Liver (tissue), 9 donors: ENCODE results near the gene SDK2. TPM values are rescaled to one million over a fixed set of nuclear protein-coding genes. Genes with fewer than 3 reads are reported as not detected.

ENCODE experiments used
- DNase-seq: peaks from one replicate; pipeline ENCODE4 v3.0.0-alpha.2; 2017; ENCODE audit warnings: low spot score
- H3K27ac ChIP-seq, 2 donors: one replicate each; pipeline ENCODE4 v1.7.0; 2013; ENCODE audit warnings: inconsistent platforms in 2 of 2, low read length in 2 of 2, control low read depth in 1 of 2, low read depth in 1 of 2, mild to moderate bottlenecking in 1 of 2
- H3K27me3 ChIP-seq, 4 donors: one replicate each; pipeline versions ENCODE4 v1.6.1 to v1.7.0; 2013; ENCODE audit warnings: low read length in 3 of 4, inconsistent platforms in 1 of 4, mild to moderate bottlenecking in 1 of 4, moderate library complexity in 1 of 4; ENCODE audit not compliant: control insufficient read depth in 4 of 4, insufficient read depth in 4 of 4
- H3K36me3 ChIP-seq, 4 donors: one replicate each; pipeline versions ENCODE4 v1.6.1 to v1.7.0; 2013; ENCODE audit warnings: low read length in 3 of 4, mild to moderate bottlenecking in 3 of 4, low read depth in 1 of 4, moderate library complexity in 1 of 4; ENCODE audit not compliant: control insufficient read depth in 4 of 4, insufficient read depth in 3 of 4
- H3K4me1 ChIP-seq, 4 donors: one replicate each; pipeline versions ENCODE4 v1.6.1 to v1.7.0; 2013; ENCODE audit warnings: low read length in 3 of 4, mild to moderate bottlenecking in 3 of 4, moderate library complexity in 1 of 4; ENCODE audit not compliant: control insufficient read depth in 4 of 4, insufficient read depth in 4 of 4
- H3K4me3 ChIP-seq, 3 donors: one replicate each; pipeline versions ENCODE4 v1.6.1 to v1.7.0; 2013; ENCODE audit warnings: low read length in 3 of 3, control low read depth in 1 of 3, low read depth in 1 of 3, mild to moderate bottlenecking in 1 of 3
- H3K9ac ChIP-seq, 2 donors: one replicate each; pipeline ENCODE4 v1.7.0; 2013; ENCODE audit warnings: low read length in 2 of 2, mild to moderate bottlenecking in 2 of 2, moderate library complexity in 2 of 2, control low read depth in 1 of 2, low read depth in 1 of 2
- H3K9me3 ChIP-seq, 4 donors: one replicate each; pipeline versions ENCODE4 v1.6.1 to v1.7.0; 2013; ENCODE audit warnings: low read length in 3 of 4; ENCODE audit not compliant: control insufficient read depth in 4 of 4
- HNF4A ChIP-seq, 2 donors: conservative IDR thresholded peaks; 2 replicates each; pipeline ENCODE4 v1.6.1; 2016; ENCODE audit warnings: antibody characterized with exemption in 2 of 2, mild to moderate bottlenecking in 2 of 2
- HNF4G ChIP-seq: IDR thresholded peaks from 2 replicates; pipeline ENCODE4 v1.6.1; 2016; ENCODE audit warnings: antibody characterized with exemption
- JUND ChIP-seq, 2 donors: IDR thresholded peaks; 2 replicates each; pipeline ENCODE4 v1.6.1; 2016; ENCODE audit warnings: antibody characterized with exemption in 2 of 2
- NR2F2 ChIP-seq: IDR thresholded peaks from 2 replicates; pipeline ENCODE4 v1.6.1; 2016; ENCODE audit warnings: antibody characterized with exemption
- RAD21 ChIP-seq, 2 donors: IDR thresholded peaks; 2 replicates each; pipeline ENCODE4 v1.6.1; 2016; ENCODE audit warnings: antibody characterized with exemption in 2 of 2, mild to moderate bottlenecking in 2 of 2
- TAF1 ChIP-seq: conservative IDR thresholded peaks from 2 replicates; pipeline ENCODE4 v1.6.1; 2016; ENCODE audit warnings: antibody characterized with exemption, mild to moderate bottlenecking
- WGBS: extraction: QIAGEN DNeasy Blood & Tissue Kit; methylation state at CpG from one replicate; pipeline ENCODE4 v1.1.7; 2013; 5-methylcytosine and 5-hydroxymethylcytosine counted together
- polyA plus RNA-seq, 2 donors: library from polyadenylated mRNA; stranded (reverse) in 1 of 2; unstranded in 1 of 2; fragments of 200-250 nt in 1 of 2; fragments of >200 nt in 1 of 2; fragmentation: Nextera tagmentation in 1 of 2; extraction: Ambion mirVana in 1 of 2; gene quantifications; one replicate each; pipeline versions ENCODE4 v1.2.1 to v1.2.3, GENCODE V29; 2013 to 2015
- total RNA-seq, 2 donors: library from RNA; depleted of rRNA; stranded (reverse); fragments of >200 nt; gene quantifications; one replicate each; pipeline ENCODE4 v1.2.3, GENCODE V29; 2014
- TF ChIP-seq, protein P1 (sequence below): IDR thresholded peaks from 2 replicates; pipeline ENCODE4 v1.6.1; 2016; ENCODE audit warnings: antibody characterized with exemption
- TF ChIP-seq, protein P2 (sequence below): IDR thresholded peaks from 2 replicates; pipeline ENCODE4 v1.6.1; 2016; ENCODE audit warnings: antibody characterized with exemption, mild to moderate bottlenecking
- TF ChIP-seq, protein P3 (sequence below): IDR thresholded peaks from 2 replicates; pipeline ENCODE4 v1.6.1; 2016; ENCODE audit warnings: antibody characterized with exemption
- TF ChIP-seq, protein P4 (sequence below): IDR thresholded peaks from 2 replicates; pipeline ENCODE4 v1.6.1; 2016; ENCODE audit warnings: antibody characterized with exemption
- donor health status: healthy.
- donor health status: healthy.
- donor health status: healthy.
- donor health status: healthy.
- donor health status: healthy.

Gene SDK2
- total and polyA plus RNA-seq, 4 donors: 0.05 to 0.42 (median 0.10) TPM

DNA sequence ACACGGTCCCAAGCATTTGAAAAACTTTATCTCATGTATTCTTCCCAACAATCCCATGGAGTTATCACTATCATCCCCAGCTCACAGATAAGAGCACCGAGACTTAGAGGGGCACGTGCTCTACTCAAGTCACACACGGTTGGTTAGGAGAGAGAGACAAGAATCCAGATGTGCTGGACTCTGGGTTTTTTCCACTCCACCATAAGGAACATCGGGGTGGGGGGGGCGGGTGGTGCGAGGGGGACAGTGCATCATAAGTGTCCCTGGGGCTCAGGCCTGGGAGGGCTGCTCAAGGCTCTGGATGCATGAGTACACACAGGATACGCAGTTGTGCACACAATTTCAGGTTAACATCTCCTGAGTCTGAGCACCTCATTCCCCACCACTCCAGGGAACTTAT lies 339.8 kb downstream of the SDK2 start:
- Histone ChIP-seq H3K9ac (peak overlapping the region in 1 of 2 donors; percentile 42), H3K9me3 (no peaks in the 10 kb centered on the region), H3K27ac (peak overlapping the region; percentile 65 to 85), H3K4me3 (no peak overlapping the region), H3K36me3 (peaks cover 0 to 2% (median 0%) of the 10 kb centered on the region in 4 donors), H3K27me3 (no peaks in the 10 kb centered on the region), H3K4me1 (peaks cover 26 to 70% (median 42%) of the 10 kb centered on the region in 4 donors)
- TF ChIP-seq, protein P1, sequence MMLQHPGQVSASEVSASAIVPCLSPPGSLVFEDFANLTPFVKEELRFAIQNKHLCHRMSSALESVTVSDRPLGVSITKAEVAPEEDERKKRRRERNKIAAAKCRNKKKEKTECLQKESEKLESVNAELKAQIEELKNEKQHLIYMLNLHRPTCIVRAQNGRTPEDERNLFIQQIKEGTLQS: no peak
- TF ChIP-seq HNF4G: no peak
- DNase-seq: no peak
- WGBS: 71% methylated on average over 8 of the region's 8 CpGs

DNA sequence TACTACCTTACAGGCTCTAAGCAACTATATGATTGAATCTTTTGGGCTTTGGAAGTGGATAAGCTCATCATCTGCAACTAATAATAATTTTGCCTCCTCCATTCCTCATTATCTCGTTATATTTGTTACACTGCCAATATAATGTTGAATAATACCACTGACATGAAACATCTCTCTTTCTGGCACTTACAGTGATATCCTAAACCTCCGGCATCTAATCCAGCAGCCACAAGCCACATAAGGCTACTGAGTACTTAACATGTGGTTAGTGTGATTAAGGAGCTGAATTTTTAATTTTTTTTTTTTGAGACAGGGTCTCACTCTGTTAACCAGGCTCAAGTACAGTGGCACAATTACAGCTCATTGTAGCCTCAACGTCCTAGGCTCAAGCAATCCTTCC lies 342.1 kb downstream of the SDK2 start:
- H3K4me3 ChIP-seq: no peak overlapping the region
- H3K9ac ChIP-seq: no peak overlapping the region
- peaks cover 0 to 2% (median 0%) of the 10 kb centered on the region in 4 donors for H3K36me3 ChIP-seq
- TF ChIP-seq, protein P1: no peak
- TF ChIP-seq HNF4A (conservative IDR thresholded peaks at IDR 0.05): no peak
- no peak for TF ChIP-seq JUND (IDR thresholded peaks at IDR 0.05)
- no peak for TF ChIP-seq HNF4G
- no peak for TF ChIP-seq TAF1
- TF ChIP-seq, protein P2, sequence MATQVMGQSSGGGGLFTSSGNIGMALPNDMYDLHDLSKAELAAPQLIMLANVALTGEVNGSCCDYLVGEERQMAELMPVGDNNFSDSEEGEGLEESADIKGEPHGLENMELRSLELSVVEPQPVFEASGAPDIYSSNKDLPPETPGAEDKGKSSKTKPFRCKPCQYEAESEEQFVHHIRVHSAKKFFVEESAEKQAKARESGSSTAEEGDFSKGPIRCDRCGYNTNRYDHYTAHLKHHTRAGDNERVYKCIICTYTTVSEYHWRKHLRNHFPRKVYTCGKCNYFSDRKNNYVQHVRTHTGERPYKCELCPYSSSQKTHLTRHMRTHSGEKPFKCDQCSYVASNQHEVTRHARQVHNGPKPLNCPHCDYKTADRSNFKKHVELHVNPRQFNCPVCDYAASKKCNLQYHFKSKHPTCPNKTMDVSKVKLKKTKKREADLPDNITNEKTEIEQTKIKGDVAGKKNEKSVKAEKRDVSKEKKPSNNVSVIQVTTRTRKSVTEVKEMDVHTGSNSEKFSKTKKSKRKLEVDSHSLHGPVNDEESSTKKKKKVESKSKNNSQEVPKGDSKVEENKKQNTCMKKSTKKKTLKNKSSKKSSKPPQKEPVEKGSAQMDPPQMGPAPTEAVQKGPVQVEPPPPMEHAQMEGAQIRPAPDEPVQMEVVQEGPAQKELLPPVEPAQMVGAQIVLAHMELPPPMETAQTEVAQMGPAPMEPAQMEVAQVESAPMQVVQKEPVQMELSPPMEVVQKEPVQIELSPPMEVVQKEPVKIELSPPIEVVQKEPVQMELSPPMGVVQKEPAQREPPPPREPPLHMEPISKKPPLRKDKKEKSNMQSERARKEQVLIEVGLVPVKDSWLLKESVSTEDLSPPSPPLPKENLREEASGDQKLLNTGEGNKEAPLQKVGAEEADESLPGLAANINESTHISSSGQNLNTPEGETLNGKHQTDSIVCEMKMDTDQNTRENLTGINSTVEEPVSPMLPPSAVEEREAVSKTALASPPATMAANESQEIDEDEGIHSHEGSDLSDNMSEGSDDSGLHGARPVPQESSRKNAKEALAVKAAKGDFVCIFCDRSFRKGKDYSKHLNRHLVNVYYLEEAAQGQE: no peak
- H3K27ac ChIP-seq: no peak overlapping the region
- DNase-seq: no peak
- 72% methylated on average over 3 of the region's 3 CpGs for WGBS
- peaks cover 28 to 71% (median 42%) of the 10 kb centered on the region in 4 donors for H3K4me1 ChIP-seq
- no peaks in the 10 kb centered on the region for H3K27me3 ChIP-seq
- H3K9me3 ChIP-seq: no peaks in the 10 kb centered on the region

DNA sequence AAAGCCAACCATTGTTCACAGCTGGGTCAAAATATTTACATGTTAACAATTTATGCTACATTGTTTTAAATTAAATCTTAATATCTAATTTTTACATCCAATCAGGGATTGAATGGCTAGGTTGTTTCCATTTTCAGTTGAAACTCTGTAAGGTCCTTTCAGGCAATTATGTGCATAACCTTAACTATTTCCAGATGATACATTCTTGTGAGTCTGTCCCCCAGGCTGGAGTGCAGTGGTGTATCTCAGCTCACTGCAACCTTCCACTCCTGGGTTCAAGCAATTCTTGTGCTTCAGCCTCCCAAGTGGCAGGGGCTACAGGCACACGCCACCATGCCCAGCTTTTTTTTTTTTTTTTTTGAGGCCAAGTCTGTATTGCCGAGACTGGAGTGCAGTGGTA lies 342.9 kb downstream of the SDK2 start:
- no peak overlapping the region for H3K27ac ChIP-seq
- peaks cover 23 to 63% (median 36%) of the 10 kb centered on the region in 4 donors for H3K4me1 ChIP-seq

More for the DNA sequence above, 342.9 kb downstream of the SDK2 start:
- H3K27me3 ChIP-seq: no peaks in the 10 kb centered on the region
- DNase-seq: no peak
- H3K9me3 ChIP-seq: no peaks in the 10 kb centered on the region
- no peak for TF ChIP-seq HNF4G
- TF ChIP-seq, protein P3, sequence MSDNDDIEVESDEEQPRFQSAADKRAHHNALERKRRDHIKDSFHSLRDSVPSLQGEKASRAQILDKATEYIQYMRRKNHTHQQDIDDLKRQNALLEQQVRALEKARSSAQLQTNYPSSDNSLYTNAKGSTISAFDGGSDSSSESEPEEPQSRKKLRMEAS: no peak
- no peak for TF ChIP-seq JUND (IDR thresholded peaks at IDR 0.05)
- no peak for TF ChIP-seq HNF4A (conservative IDR thresholded peaks at IDR 0.05)
- TF ChIP-seq, protein P2: no peak
- TF ChIP-seq, protein P4, sequence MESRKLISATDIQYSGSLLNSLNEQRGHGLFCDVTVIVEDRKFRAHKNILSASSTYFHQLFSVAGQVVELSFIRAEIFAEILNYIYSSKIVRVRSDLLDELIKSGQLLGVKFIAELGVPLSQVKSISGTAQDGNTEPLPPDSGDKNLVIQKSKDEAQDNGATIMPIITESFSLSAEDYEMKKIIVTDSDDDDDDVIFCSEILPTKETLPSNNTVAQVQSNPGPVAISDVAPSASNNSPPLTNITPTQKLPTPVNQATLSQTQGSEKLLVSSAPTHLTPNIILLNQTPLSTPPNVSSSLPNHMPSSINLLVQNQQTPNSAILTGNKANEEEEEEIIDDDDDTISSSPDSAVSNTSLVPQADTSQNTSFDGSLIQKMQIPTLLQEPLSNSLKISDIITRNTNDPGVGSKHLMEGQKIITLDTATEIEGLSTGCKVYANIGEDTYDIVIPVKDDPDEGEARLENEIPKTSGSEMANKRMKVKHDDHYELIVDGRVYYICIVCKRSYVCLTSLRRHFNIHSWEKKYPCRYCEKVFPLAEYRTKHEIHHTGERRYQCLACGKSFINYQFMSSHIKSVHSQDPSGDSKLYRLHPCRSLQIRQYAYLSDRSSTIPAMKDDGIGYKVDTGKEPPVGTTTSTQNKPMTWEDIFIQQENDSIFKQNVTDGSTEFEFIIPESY: no peak
- TF ChIP-seq NR2F2: no peak
- no peak for TF ChIP-seq RAD21 (IDR thresholded peaks at IDR 0.05)
- WGBS: 95% methylated on average over 2 of the region's 2 CpGs
- no peak overlapping the region for H3K4me3 ChIP-seq
- peaks cover 0 to 2% (median 0%) of the 10 kb centered on the region in 4 donors for H3K36me3 ChIP-seq
- no peak overlapping the region for H3K9ac ChIP-seq
